SK-N-SH (cell line): ENCODE data around the gene ZMPSTE24. TPM values are rescaled to one million over a fixed set of nuclear protein-coding genes. Genes with fewer than 3 reads are reported as not detected.

Experiments
- CTCF ChIA-PET: fragments of 300-600, 350-600 bp; formaldehyde crosslinking; extraction: SDS; loops from one replicate; lab custom pipeline; 2021; lab: Yijun Ruan, JAX
- POLR2A ChIA-PET: fragments of 350-600 bp; sonication (Branson Sonifier 250); formaldehyde crosslinking; extraction: SDS; loops from one replicate; lab custom pipeline; 2020; ENCODE audit warnings: antibody characterized with exemption, inconsistent platforms; lab: Yijun Ruan, JAX
- DNase-seq: peaks from one replicate; pipeline ENCODE4 v3.0.0; 2012
- H2AFZ ChIP-seq: fragments of 200-600 bp; sonication (generic); 2 replicates; pipeline ENCODE4 v1.8.1; 2016; ENCODE audit warnings: antibody characterized with exemption, mild to moderate bottlenecking, low read depth
- H3F3A ChIP-seq: fragments of 200-600 bp; sonication (generic); replicated peaks from 2 replicates; pipeline ENCODE3; 2016; ENCODE audit warnings: antibody characterized with exemption, mild to moderate bottlenecking; ENCODE audit not compliant: insufficient read depth
- H3K27ac ChIP-seq, 2 experiments: fragments of 200-500 bp in 1 of 2; fragments of 200-600 bp in 1 of 2; sonication (Bioruptor generic) in 1 of 2; sonication (generic), shearing (Covaris generic) in 1 of 2; 2 replicates each; pipeline versions ENCODE4 v1.5.1 to v1.6.1; 2014 to 2016; ENCODE audit warnings: low read depth in 2 of 2, inconsistent platforms in 1 of 2, low read length in 1 of 2, mild to moderate bottlenecking in 1 of 2, mixed read lengths in 1 of 2
- H3K27me3 ChIP-seq: fragments of 200-600 bp; sonication (generic), shearing (Covaris generic); 2 replicates; pipeline ENCODE4 v1.6.1; 2016; ENCODE audit warnings: mixed run types; ENCODE audit not compliant: insufficient read depth
- H3K36me3 ChIP-seq, 2 experiments: fragments of 200-500 bp in 1 of 2; fragments of 200-600 bp in 1 of 2; sonication (Bioruptor generic) in 1 of 2; sonication (generic) in 1 of 2; replicated peaks in 1 of 2; 2 replicates each; pipeline versions ENCODE3 to v1.5.1; 2014 to 2016; ENCODE audit warnings: low read length in 1 of 2, mild to moderate bottlenecking in 1 of 2; ENCODE audit not compliant: insufficient read depth in 2 of 2, control insufficient read depth in 1 of 2
- H3K4me1 ChIP-seq, 2 experiments: fragments of 200-500 bp in 1 of 2; fragments of 200-600 bp in 1 of 2; sonication (Bioruptor generic) in 1 of 2; sonication (generic), shearing (Covaris generic) in 1 of 2; 2 replicates each; pipeline versions ENCODE4 v1.5.1 to v1.6.1; 2014 to 2016; ENCODE audit warnings: low read depth in 1 of 2, low read length in 1 of 2, mixed run types in 1 of 2; ENCODE audit not compliant: insufficient read depth in 2 of 2, control insufficient read depth in 1 of 2
- H3K4me2 ChIP-seq: fragments of 200-600 bp; sonication (generic), shearing (Covaris generic); 2 replicates; pipeline ENCODE4 v1.6.1; 2017; ENCODE audit warnings: mixed run types
- H3K4me3 ChIP-seq, 2 experiments: fragments of 200-500 bp in 1 of 2; fragments of 200-600 bp in 1 of 2; sonication (Bioruptor generic) in 1 of 2; sonication (generic), shearing (Covaris generic) in 1 of 2; 2 replicates each; pipeline versions ENCODE4 v1.5.1 to v1.8.1; 2014 to 2016; ENCODE audit warnings: low read depth in 2 of 2, inconsistent platforms in 1 of 2, low read length in 1 of 2, mild to moderate bottlenecking in 1 of 2, mixed read lengths in 1 of 2, moderate library complexity in 1 of 2
- H3K79me2 ChIP-seq: fragments of 200-600 bp; sonication (generic); 2 replicates; pipeline ENCODE4 v1.8.1; 2017; ENCODE audit warnings: mild to moderate bottlenecking; ENCODE audit not compliant: insufficient read depth
- H3K9ac ChIP-seq: fragments of 200-600 bp; sonication (generic); 2 replicates; pipeline ENCODE4 v1.6.1; 2017; ENCODE audit warnings: mixed run types
- H3K9me2 ChIP-seq: fragments of 200-600 bp; sonication (generic); 2 replicates; pipeline ENCODE4 v1.6.1; 2017; ENCODE audit warnings: mixed run types
- H3K9me3 ChIP-seq: fragments of 200-600 bp; sonication (generic); 2 replicates; pipeline ENCODE4 v1.6.1; 2017; ENCODE audit warnings: mixed run types, mild to moderate bottlenecking, moderate library complexity
- H4K20me1 ChIP-seq: fragments of 200-600 bp; sonication (generic); 2 replicates; pipeline ENCODE4 v1.6.1; 2017; ENCODE audit warnings: mild to moderate bottlenecking, mixed run types; ENCODE audit not compliant: insufficient read depth
- ELF1 ChIP-seq: IDR thresholded peaks from 2 replicates; pipeline ENCODE4 v1.4.0; 2012
- EZH2phosphoT487 ChIP-seq: fragments of 200-600 bp; sonication (generic); IDR thresholded peaks from 2 replicates; pipeline ENCODE4 v1.6.1; 2017; ENCODE audit warnings: low read depth, mixed run types, mild to moderate bottlenecking, antibody characterized with exemption, moderate library complexity, borderline replicate concordance
- FOSL2 ChIP-seq: IDR thresholded peaks from 2 replicates; pipeline ENCODE4 v1.4.0; 2012; ENCODE audit warnings: low read depth, mild to moderate bottlenecking, moderate library complexity, borderline replicate concordance
- FOXJ3 ChIP-seq: sonication (generic); formaldehyde crosslinking; IDR thresholded peaks from 2 replicates; pipeline ENCODE4 v1.5.1; 2020; ENCODE audit warnings: mild to moderate bottlenecking, missing genetic modification reagents
- FOXM1 ChIP-seq: IDR thresholded peaks from 2 replicates; pipeline ENCODE4 v1.4.0; 2012; ENCODE audit warnings: low read depth, mild to moderate bottlenecking
- GATA2 ChIP-seq: sonication (generic); formaldehyde crosslinking; IDR thresholded peaks from 2 replicates; pipeline ENCODE4 v1.5.0; 2020; ENCODE audit warnings: mild to moderate bottlenecking, missing genetic modification reagents
- IRF3 ChIP-seq: fragments of 150-350 bp; IDR thresholded peaks from 2 replicates; pipeline ENCODE4 v1.6.1; 2016; ENCODE audit warnings: mild to moderate bottlenecking, low read depth, low read length
- JUND ChIP-seq: IDR thresholded peaks from 2 replicates; pipeline ENCODE4 v1.4.0; 2012
- MEF2A ChIP-seq: IDR thresholded peaks from 2 replicates; pipeline ENCODE4 v1.4.0; 2012; ENCODE audit warnings: low read depth, borderline replicate concordance
- NFIC ChIP-seq: IDR thresholded peaks from 2 replicates; pipeline ENCODE4 v1.4.0; 2012; ENCODE audit warnings: borderline replicate concordance
- NRF1 ChIP-seq: IDR thresholded peaks from 2 replicates; pipeline ENCODE4 v1.6.1; 2012; ENCODE audit warnings: low read depth, mild to moderate bottlenecking, low read length
- RAD21 ChIP-seq: IDR thresholded peaks from 2 replicates; pipeline ENCODE4 v1.6.1; 2012; ENCODE audit warnings: mild to moderate bottlenecking, low read length
- RCOR1 ChIP-seq: fragments of 150-350 bp; IDR thresholded peaks from 2 replicates; pipeline ENCODE4 v1.6.1; 2017; ENCODE audit warnings: antibody characterized with exemption, low read length
- RFX5 ChIP-seq: IDR thresholded peaks from 2 replicates; pipeline ENCODE4 v1.6.1; 2012; ENCODE audit warnings: mild to moderate bottlenecking, improper control_type of control experiment, low read length
- SMC3 ChIP-seq: IDR thresholded peaks from 2 replicates; pipeline ENCODE4 v1.6.1; 2012; ENCODE audit warnings: low read depth, low read length, improper control_type of control experiment
- TCF12 ChIP-seq: IDR thresholded peaks from 2 replicates; pipeline ENCODE4 v1.4.0; 2012
- TEAD4 ChIP-seq: IDR thresholded peaks from 2 replicates; pipeline ENCODE4 v1.4.0; 2012; ENCODE audit warnings: mild to moderate bottlenecking, borderline replicate concordance; ENCODE audit not compliant: insufficient read depth
- WGBS: methylation state at CpG from one replicate; pipeline ENCODE4 v1.1.6; 2017; ENCODE audit warnings: low lambda C conversion rate; 5-methylcytosine and 5-hydroxymethylcytosine counted together
- polyA plus RNA-seq, 3 experiments: library from polyadenylated mRNA; depleted of rRNA; stranded (reverse); fragments of >200 nt; gene quantifications; 2 replicates each; pipeline ENCODE4 v1.2.3, GENCODE V29; 2012
- TF ChIP-seq, protein P1 (sequence below): IDR thresholded peaks from 2 replicates; pipeline ENCODE4 v1.4.0; 2012; ENCODE audit warnings: low read depth, borderline replicate concordance
- TF ChIP-seq, protein P2 (sequence below): IDR thresholded peaks from 2 replicates; pipeline ENCODE4 v1.4.0; 2012; ENCODE audit warnings: low read depth, borderline replicate concordance

Gene ZMPSTE24
- polyA plus RNA-seq, 1 of the 3 experiments (the other 2 are of a cell fraction): 13.7 TPM

GRCh38 chr1:40272653-40273213 is 14.7 kb downstream of the ZMPSTE24 start:
- Histone ChIP-seq H3K27ac (no peak overlapping the region), H4K20me1 (0 out of 2 replicates have a peak, but pooled peaks cover 4% of the 10 kb centered on the region), H3F3A (peaks cover 5% of the 10 kb centered on the region), H2AFZ (no peak overlapping the region), H3K9me2 (no peaks in the 10 kb centered on the region), H3K4me1 (no peaks in the 10 kb centered on the region; a peak in 2 of 4 replicates), H3K27me3 (no peaks in the 10 kb centered on the region), H3K36me3 (peaks cover 64 to 72% of the 10 kb centered on the region in 2 experiments), H3K9me3 (no peaks in the 10 kb centered on the region), H3K9ac (no peak overlapping the region), H3K79me2 (peaks cover 19% of the 10 kb centered on the region; the same call in 1 of the 2 replicates), H3K4me3 (no peak overlapping the region), H3K4me2 (no peak overlapping the region)
- no peak for DNase-seq
- 97% methylated on average over 3 of the region's 3 CpGs for WGBS
- ChIA-PET CTCF (interaction anchor here (1.2 to 2.4 kb wide), 6 partner anchors 8 to 132 kb away, joined by 3 to 10 read pairs (median 5); no protein-coding TSS in a partner anchor), POLR2A (no interaction called here)
- TF ChIP-seq RAD21: no peak
- TF ChIP-seq RFX5: no peak
- TF ChIP-seq RCOR1: no peak
- no peak for TF ChIP-seq TEAD4
- TF ChIP-seq IRF3: no peak
- no peak for TF ChIP-seq EZH2phosphoT487
- TF ChIP-seq MEF2A: no peak
- TF ChIP-seq, protein P1, sequence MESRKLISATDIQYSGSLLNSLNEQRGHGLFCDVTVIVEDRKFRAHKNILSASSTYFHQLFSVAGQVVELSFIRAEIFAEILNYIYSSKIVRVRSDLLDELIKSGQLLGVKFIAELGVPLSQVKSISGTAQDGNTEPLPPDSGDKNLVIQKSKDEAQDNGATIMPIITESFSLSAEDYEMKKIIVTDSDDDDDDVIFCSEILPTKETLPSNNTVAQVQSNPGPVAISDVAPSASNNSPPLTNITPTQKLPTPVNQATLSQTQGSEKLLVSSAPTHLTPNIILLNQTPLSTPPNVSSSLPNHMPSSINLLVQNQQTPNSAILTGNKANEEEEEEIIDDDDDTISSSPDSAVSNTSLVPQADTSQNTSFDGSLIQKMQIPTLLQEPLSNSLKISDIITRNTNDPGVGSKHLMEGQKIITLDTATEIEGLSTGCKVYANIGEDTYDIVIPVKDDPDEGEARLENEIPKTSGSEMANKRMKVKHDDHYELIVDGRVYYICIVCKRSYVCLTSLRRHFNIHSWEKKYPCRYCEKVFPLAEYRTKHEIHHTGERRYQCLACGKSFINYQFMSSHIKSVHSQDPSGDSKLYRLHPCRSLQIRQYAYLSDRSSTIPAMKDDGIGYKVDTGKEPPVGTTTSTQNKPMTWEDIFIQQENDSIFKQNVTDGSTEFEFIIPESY: no peak
- TF ChIP-seq SMC3: no peak
- no peak for TF ChIP-seq GATA2 (CRISPR knock-in tag)

DNA sequence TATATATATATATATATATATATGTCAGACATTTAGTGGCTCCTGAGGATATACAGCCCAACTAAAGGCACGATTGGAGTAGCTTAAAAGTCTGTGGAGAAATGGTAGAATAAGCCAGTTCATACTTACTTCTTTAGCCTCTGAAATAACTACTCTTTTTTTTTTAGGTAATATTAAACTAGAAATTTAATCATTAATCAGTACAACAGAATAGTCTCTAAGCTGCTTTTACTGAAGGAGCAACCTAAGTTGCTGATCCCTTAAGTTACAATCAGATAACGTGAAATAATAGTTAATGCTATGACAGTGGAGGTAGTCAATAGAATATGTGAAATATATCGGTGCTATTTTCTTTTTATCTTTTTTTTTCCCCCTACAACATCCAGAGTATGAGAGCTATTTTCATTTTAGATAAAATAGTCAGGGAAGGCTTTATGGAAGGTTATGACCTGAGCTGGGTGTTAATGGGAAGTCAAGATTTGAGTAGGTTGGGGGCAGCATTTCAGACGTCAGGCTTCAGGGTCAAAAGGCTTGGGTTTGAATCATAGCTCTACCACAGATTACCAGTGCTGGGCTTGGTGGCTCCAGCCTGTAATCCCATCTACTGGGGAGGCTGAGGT is 15.6 kb downstream of the ZMPSTE24 start:
- Histone ChIP-seq H3K4me2 (no peak overlapping the region), H3F3A (no peaks in the 10 kb centered on the region), H3K4me1 (no peaks in the 10 kb centered on the region; a peak in 1 of 4 replicates), H3K27ac (no peak overlapping the region), H3K9ac (no peak overlapping the region), H4K20me1 (no peaks in the 10 kb centered on the region), H3K9me2 (no peaks in the 10 kb centered on the region), H2AFZ (no peak overlapping the region), H3K4me3 (no peak overlapping the region), H3K9me3 (no peaks in the 10 kb centered on the region), H3K79me2 (peaks cover 19% of the 10 kb centered on the region; the same call in 1 of the 2 replicates), H3K27me3 (no peaks in the 10 kb centered on the region), H3K36me3 (peaks cover 58 to 66% of the 10 kb centered on the region in 2 experiments)
- DNase-seq: no peak
- 89% methylated on average over 4 of the region's 4 CpGs for WGBS
- POLR2A ChIA-PET: no interaction called here
- CTCF ChIA-PET: interaction anchor here (1.3 to 2.4 kb wide), 6 partner anchors 16 to 131 kb away, joined by 3 to 10 read pairs (median 5); no protein-coding TSS in a partner anchor
- TF ChIP-seq NFIC (no peak), RFX5 (no peak), NRF1 (no peak), FOXM1 (no peak), FOXJ3 (no peak), JUND (no peak), ELF1 (no peak), TEAD4 (no peak), EZH2phosphoT487 (no peak), TCF12 (no peak), IRF3 (no peak), MEF2A (no peak), FOSL2 (no peak)
- TF ChIP-seq, protein P2, sequence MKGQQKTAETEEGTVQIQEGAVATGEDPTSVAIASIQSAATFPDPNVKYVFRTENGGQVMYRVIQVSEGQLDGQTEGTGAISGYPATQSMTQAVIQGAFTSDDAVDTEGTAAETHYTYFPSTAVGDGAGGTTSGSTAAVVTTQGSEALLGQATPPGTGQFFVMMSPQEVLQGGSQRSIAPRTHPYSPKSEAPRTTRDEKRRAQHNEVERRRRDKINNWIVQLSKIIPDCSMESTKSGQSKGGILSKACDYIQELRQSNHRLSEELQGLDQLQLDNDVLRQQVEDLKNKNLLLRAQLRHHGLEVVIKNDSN: no peak
- TF ChIP-seq, protein P1: no peak
